OCI-LY7 (cell line): Measurements from ENCODE around the gene CLDN1.

Experiments used
- CTCF ChIP-seq: fragments of 200-600 bp; sonication (generic); conservative IDR thresholded peaks from 2 replicates; pipeline ENCODE4 v1.5.1; 2014; ENCODE audit warnings: mild to moderate bottlenecking, antibody characterized with exemption, low read length, moderate library complexity, mixed read lengths
- EZH2phosphoT487 ChIP-seq: fragments of 200-600 bp; sonication (generic); IDR thresholded peaks from 2 replicates; pipeline ENCODE4 v1.6.1; 2018; ENCODE audit warnings: low read depth, borderline replicate concordance, mild to moderate bottlenecking, mixed run types, antibody characterized with exemption, low read length, moderate library complexity, mixed read lengths

DNA sequence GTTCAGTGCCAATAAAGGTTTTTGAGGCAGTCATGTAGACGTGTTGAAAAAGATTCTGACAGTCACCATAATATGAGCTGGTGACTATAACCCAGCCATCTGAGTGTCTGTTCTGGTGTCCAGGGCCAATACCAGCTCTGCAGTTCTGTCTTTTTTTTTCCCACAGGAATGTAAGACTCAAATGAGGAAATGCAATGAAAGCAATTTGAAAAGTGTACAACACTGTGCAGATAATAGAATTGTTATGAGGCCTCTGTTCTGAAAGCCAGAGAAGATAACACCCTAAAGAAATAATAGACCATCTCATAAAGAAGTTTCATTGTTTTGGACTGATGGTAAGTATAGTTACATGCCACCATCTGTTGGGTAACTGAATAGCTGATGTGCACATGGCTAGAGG lies 57.1 kb downstream of the CLDN1 start:
- TF ChIP-seq CTCF = no peak
- TF ChIP-seq EZH2phosphoT487 = no peak
